GM12878 (cell line): ENCODE results near the gene GARIN5B. TPM values are rescaled to one million over a fixed set of nuclear protein-coding genes. Genes with fewer than 3 reads are reported as not detected.

Experiments
- ATAC-seq: fragments of 200-7000 bp; cut with Tn5 transposase; 3 replicates; pipeline ENCODE4 v1.9.1; 2020; ENCODE audit warnings: mild to moderate bottlenecking, moderate library complexity
- BruUV-seq: library from RNA; stranded (reverse); fragments of 400-500 nt; replicated peaks from 2 replicates; lab custom pipeline; 2021; lab: Mats Ljungman, UMichigan
- CTCF ChIA-PET: fragments of 300-600 bp; sonication (Branson Sonifier 250); formaldehyde crosslinking; extraction: SDS; loops from one replicate; lab custom pipeline; 2021; ENCODE audit warnings: inconsistent platforms; lab: Yijun Ruan, JAX
- POLR2A ChIA-PET: fragments of 350-600 bp; formaldehyde crosslinking; extraction: SDS; loops from one replicate; lab custom pipeline; 2021; ENCODE audit warnings: inconsistent platforms; lab: Charles Lee
- RAD21 ChIA-PET: fragments of 300-600 bp; sonication (Branson Sonifier 250); formaldehyde crosslinking; loops from one replicate; lab custom pipeline; 2023; ENCODE audit warnings: antibody characterized with exemption; ENCODE audit not compliant: unreplicated experiment; lab: Charles Lee
- SMC1A ChIA-PET: fragments of 300-600 bp; sonication (Branson Sonifier 250); formaldehyde crosslinking; loops from one replicate; lab custom pipeline; 2023; ENCODE audit not compliant: unreplicated experiment, uncharacterized antibody; lab: Charles Lee
- DNase-seq: peaks from one replicate; pipeline ENCODE4 v3.0.0-alpha.2; 2011; ENCODE audit warnings: low read depth, low spot score
- FAIRE-seq: peaks from 3 replicates; lab custom pipeline; 2011; peaks lifted over from hg19 to GRCh38; lab: Jason Lieb, UNC
- H2AFZ ChIP-seq: 2 replicates; pipeline ENCODE4 v1.6.0; 2011; ENCODE audit warnings: low read depth, low read length, control low read depth; ENCODE audit not compliant: control insufficient read depth
- H3K27ac ChIP-seq: 2 replicates; pipeline ENCODE4 v1.5.1; 2011; ENCODE audit warnings: control low read depth; ENCODE audit not compliant: control insufficient read depth, insufficient read depth
- H3K27me3 ChIP-seq, 2 experiments: replicated peaks in 1 of 2; 2 replicates each; pipeline versions ENCODE4 v1.6.0 to v1.6.1; 2011; ENCODE audit warnings: low read length in 1 of 2; ENCODE audit not compliant: control insufficient read depth in 2 of 2, insufficient read depth in 2 of 2
- H3K36me3 ChIP-seq, 2 experiments: 2 replicates each; pipeline ENCODE4 v1.5.1; 2011; ENCODE audit warnings: low read length in 1 of 2; ENCODE audit not compliant: control insufficient read depth in 2 of 2, insufficient read depth in 2 of 2
- H3K4me1 ChIP-seq: 2 replicates; pipeline ENCODE4 v1.6.1; 2011; ENCODE audit warnings: mild to moderate bottlenecking, low read length, moderate library complexity, mixed read lengths; ENCODE audit not compliant: control insufficient read depth, insufficient read depth
- H3K4me2 ChIP-seq: 2 replicates; pipeline ENCODE4 v1.6.0; 2011; ENCODE audit warnings: control low read depth; ENCODE audit not compliant: control insufficient read depth, insufficient read depth
- H3K4me3 ChIP-seq: fragments of 200-600 bp; sonication (generic); 2 replicates; pipeline ENCODE4 v1.5.1; 2016
- H3K79me2 ChIP-seq: 2 replicates; pipeline ENCODE4 v1.6.0; 2011; ENCODE audit warnings: low read length; ENCODE audit not compliant: control insufficient read depth, insufficient read depth
- H3K9ac ChIP-seq: 2 replicates; pipeline ENCODE4 v1.8.0; 2011; ENCODE audit warnings: low read length, control low read depth, mixed read lengths; ENCODE audit not compliant: control insufficient read depth, insufficient read depth
- H3K9me3 ChIP-seq: replicated peaks from 3 replicates; pipeline ENCODE4 v1.5.1; 2011; ENCODE audit warnings: mild to moderate bottlenecking, low read length; ENCODE audit not compliant: control insufficient read depth, insufficient read depth
- H4K20me1 ChIP-seq: 2 replicates; pipeline ENCODE4 v1.6.0; 2011; ENCODE audit not compliant: control insufficient read depth, insufficient read depth
- ASH2L ChIP-seq: fragments of 300-600, 200-600 bp; sonication (generic); IDR thresholded peaks from 2 replicates; pipeline ENCODE4 v1.6.1; 2017; ENCODE audit warnings: low read depth, mild to moderate bottlenecking, borderline replicate concordance
- CBX3 ChIP-seq: fragments of 200-600 bp; sonication (generic); IDR thresholded peaks from 2 replicates; pipeline ENCODE4 v1.6.1; 2016; ENCODE audit warnings: low read depth, borderline replicate concordance
- CREM ChIP-seq: IDR thresholded peaks from 2 replicates; pipeline ENCODE4 v1.6.1; 2014; ENCODE audit warnings: antibody characterized with exemption, low read depth
- SKIL ChIP-seq: fragments of 450-650 bp; IDR thresholded peaks from 2 replicates; pipeline ENCODE4 v1.6.1; 2017; ENCODE audit warnings: mild to moderate bottlenecking, low read depth, inconsistent platforms; ENCODE audit not compliant: poor library complexity, severe bottlenecking
- STAT1 ChIP-seq: fragments of 450-650 bp; conservative IDR thresholded peaks from 2 replicates; pipeline ENCODE4 v1.6.1; 2014; ENCODE audit warnings: antibody characterized with exemption, mild to moderate bottlenecking
- ZBTB4 ChIP-seq: fragments of 450-650 bp; formaldehyde crosslinking; IDR thresholded peaks from 2 replicates; pipeline ENCODE4 v1.4.0; 2022; ENCODE audit warnings: mild to moderate bottlenecking, moderate library complexity
- ZNF384 ChIP-seq: IDR thresholded peaks from 2 replicates; pipeline ENCODE4 v1.6.1; 2012; ENCODE audit warnings: low read depth, mild to moderate bottlenecking, low read length, improper control_type of control experiment, borderline replicate concordance
- WGBS: methylation state at CpG from one replicate; pipeline ENCODE4 v1.1.6; 2016; ENCODE audit warnings: low lambda C conversion rate; ENCODE audit not compliant: insufficient replicate concordance, insufficient coverage; ENCODE audit errors: missing lambda C conversion rate; 5-methylcytosine and 5-hydroxymethylcytosine counted together
- in situ Hi-C: fragments of 300-500 bp; cut with MboI; formaldehyde crosslinking; loops from 9 replicates; pipeline ENCODE4 v1.14.3; 2018; ENCODE audit warnings: mixed read lengths
- intact Hi-C: fragments of 100-400 bp; cut with micrococcal nuclease; formaldehyde crosslinking; loops from one replicate; pipeline ENCODE4 v1.14.2; 2022; ENCODE audit not compliant: unreplicated experiment
- polyA plus RNA-seq, 11 experiments: library from polyadenylated mRNA; depleted of rRNA in 4 of 11; unstranded in 6 of 11; stranded (reverse) in 5 of 11; fragments of >200 nt; fragmentation: Nextera tagmentation in 4 of 11; fragmentation: Illumina TruSeq in 1 of 11; extraction: Ambion mirVana in 4 of 11; extraction: Trizol in 1 of 11; gene quantifications; 1 replicate in 1 of 11; 2 replicates in 10 of 11; pipeline versions ENCODE4 v1.2.1 to v1.2.3, GENCODE V29; 2011 to 2016; ENCODE audit warnings: inconsistent platforms in 2 of 11, missing spikeins in 2 of 11, low read depth in 1 of 11
- total RNA-seq, 4 experiments: library from RNA; depleted of rRNA in 3 of 4; stranded (reverse); fragments of >200 nt in 3 of 4; fragmentation: Illumina TruSeq in 1 of 4; extraction: Trizol in 1 of 4; gene quantifications; 2 replicates each; pipeline versions ENCODE4 v1.2.1 to v1.2.3, GENCODE V29; 2013 to 2021

GARIN5B gene
- total and polyA plus RNA-seq, 10 of the 15 experiments (the other 5 are each of a cell fraction or from before 2014, with no cell fraction given), result not detected

GRCh38 chr19:55352040-55352439, 11.0 kb downstream of the GARIN5B start:
- H3K27ac ChIP-seq, result no peak overlapping the region
- in situ Hi-C loops (no loop called here), intact Hi-C loops (no loop called here)
- H3K36me3 ChIP-seq, result no peaks in the 10 kb centered on the region
- FAIRE-seq, result no peak
- ChIA-PET RAD21 (no interaction called here), CTCF (no interaction called here), POLR2A (no interaction called here), SMC1A (interaction anchor here (1.1 kb wide), 1 partner anchor 13 kb away, joined by 3 read pairs; the partner anchor contains the start of gene KMT5C)
- no peaks in the 10 kb centered on the region; the same call in 1 of the 2 replicates for H3K4me1 ChIP-seq
- H3K9ac ChIP-seq, result no peak overlapping the region
- no peak for ATAC-seq
- no peak overlapping the region for H3K4me2 ChIP-seq
- H4K20me1 ChIP-seq, result no peaks in the 10 kb centered on the region; the same call in 1 of the 2 replicates
- no peak for TF ChIP-seq CREM
- TF ChIP-seq ASH2L, result no peak
- no peak for TF ChIP-seq ZBTB4 (CRISPR knock-in tag)
- TF ChIP-seq CBX3, result no peak
- no peak for TF ChIP-seq SKIL
- no peak for TF ChIP-seq STAT1
- TF ChIP-seq ZNF384, result no peak
- H3K9me3 ChIP-seq, result no peaks in the 10 kb centered on the region
- H3K4me3 ChIP-seq, result no peak overlapping the region
- no TSS peak for BruUV-seq
- no peak for DNase-seq
- peaks cover 4 to 13% of the 10 kb centered on the region in 2 experiments; a peak in 3 of 4 replicates for H3K27me3 ChIP-seq
- H3K79me2 ChIP-seq, result no peaks in the 10 kb centered on the region
- 0% methylated on average over 6 of the region's 6 CpGs for WGBS
- H2AFZ ChIP-seq, result no peak overlapping the region
